ENCODE data around the gene HOXB6.
A peak's percentile ranks its signal among the peaks of the same experiment; 100 is the strongest.

HOXB6 gene

DNA sequence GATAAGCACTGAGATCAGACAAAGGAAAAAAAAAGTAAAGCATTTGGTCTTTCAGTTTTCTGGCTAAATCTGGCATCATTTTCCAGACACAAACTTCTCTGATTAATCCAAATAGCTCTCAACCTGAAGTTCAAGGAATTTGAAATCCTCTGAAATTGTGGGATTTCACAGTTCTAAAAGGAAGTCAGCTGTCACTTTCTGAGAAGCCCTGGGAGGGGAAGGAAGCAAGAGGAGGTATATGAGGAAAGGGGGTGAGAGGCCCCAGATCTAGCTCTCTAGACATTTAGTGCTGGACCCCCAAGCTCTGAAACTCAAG is 38.9 kb upstream of the HOXB6 start:
- Histone ChIP-seq H3K14ac (ENCODE audit: low read length) (no peak overlapping the region), H3K36me3 (replicated peaks in 1 of 2; ENCODE audit: control insufficient read depth in 2 of 2, insufficient read depth in 2 of 2, low read length in 2 of 2) (no peaks in the 10 kb centered on the region), H3K18ac (ENCODE audit: low read length) (no peak overlapping the region), H3K4me1 (ENCODE audit: control insufficient read depth in 2 of 2, insufficient read depth in 1 of 2, low read depth in 1 of 2, low read length in 2 of 2) (no peaks in the 10 kb centered on the region), H2BK15ac (ENCODE audit: low read length) (no peak overlapping the region), H2AFZ (ENCODE audit: low read length) (no peak overlapping the region), H3K27me3 (ENCODE audit: control insufficient read depth in 3 of 3, insufficient read depth in 3 of 3, low read depth in 1 of 3, low read length in 3 of 3) (peaks cover 59 to 100% (median 100%) of the 10 kb centered on the region in 3 experiments), H3K4me3 (ENCODE audit: low read length in 2 of 2) (no peak overlapping the region), H3K23ac (ENCODE audit: low read depth, low read length, poor library complexity) (no peak overlapping the region), H3K4ac (ENCODE audit: low read length) (no peak overlapping the region), H3K27ac (replicated peaks; ENCODE audit: low read length) (no peak overlapping the region), H2BK120ac (ENCODE audit: low read depth, low read length) (no peak overlapping the region), H4K91ac (ENCODE audit: low read depth, low read length, poor library complexity) (no peak overlapping the region), H3K79me1 (ENCODE audit: low read depth, low read length) (no peaks in the 10 kb centered on the region), H3K9ac (ENCODE audit: low read depth, low read length, poor library complexity) (no peak overlapping the region), H3K4me2 (ENCODE audit: insufficient read depth, low read length, poor library complexity, severe bottlenecking) (no peak overlapping the region), H2BK12ac (ENCODE audit: low read length) (no peak overlapping the region), H4K8ac (ENCODE audit: low read depth, low read length) (no peak overlapping the region), H2AK5ac (ENCODE audit: low read depth, low read length) (no peak overlapping the region), H2BK5ac (ENCODE audit: low read length) (no peak overlapping the region), H3K9me3 (replicated peaks in 1 of 2; ENCODE audit: control insufficient read depth in 2 of 2, insufficient read depth in 1 of 2, low read depth in 1 of 2, low read length in 2 of 2) (peaks cover 2 to 3% of the 10 kb centered on the region in 2 donors)
- DNase-seq (ENCODE audit: low spot score) = no peak

DNA sequence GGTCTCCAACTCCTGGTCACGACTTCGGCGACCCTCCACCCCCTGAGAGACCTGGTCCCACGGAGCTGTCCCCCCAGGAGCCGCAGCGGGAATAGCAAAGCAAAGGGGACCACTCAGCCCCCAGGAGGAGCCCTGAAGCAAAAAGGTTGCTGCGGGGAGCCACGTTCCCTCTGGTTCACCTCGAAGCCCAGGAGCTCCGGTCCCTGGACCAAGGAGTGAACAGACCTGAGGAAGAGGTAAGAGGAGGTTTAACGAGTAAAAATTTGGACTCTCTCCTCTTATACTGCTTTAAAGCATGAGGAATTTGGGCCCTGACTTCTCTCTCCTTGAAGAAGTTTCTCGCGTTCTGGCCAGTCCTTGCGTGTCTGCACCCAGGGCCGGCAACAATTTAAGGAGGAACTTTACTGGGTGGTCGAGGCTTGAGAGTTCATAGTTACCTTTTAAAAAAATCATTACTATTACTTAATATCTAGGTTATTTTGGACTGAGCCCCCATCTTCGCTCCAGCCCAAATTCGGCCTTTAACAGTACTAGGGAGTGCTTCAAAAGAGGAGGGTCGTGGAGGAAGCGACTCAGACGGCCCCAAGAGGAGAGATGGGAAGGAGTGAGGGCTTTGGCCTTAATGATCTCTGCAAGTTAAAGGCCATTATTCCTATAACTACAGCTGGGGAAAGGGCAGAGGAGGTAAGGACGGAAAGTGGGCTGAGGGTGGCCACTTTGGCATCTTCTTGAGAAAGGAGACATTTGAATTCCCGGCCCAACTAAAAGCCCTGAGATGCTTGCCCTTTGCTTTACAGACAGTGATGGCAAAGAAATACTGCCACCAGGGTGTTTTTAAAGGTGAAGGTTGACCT is 38.3 kb upstream of the HOXB6 start:
- no peak for DNase-seq (ENCODE audit: low spot score)
- no peak overlapping the region for H3K4ac ChIP-seq (ENCODE audit: low read length)
- no peak overlapping the region for H3K4me2 ChIP-seq (ENCODE audit: insufficient read depth, low read length, poor library complexity, severe bottlenecking)
- H3K9me3 ChIP-seq (replicated peaks in 1 of 2; ENCODE audit: control insufficient read depth in 2 of 2, insufficient read depth in 1 of 2, low read depth in 1 of 2, low read length in 2 of 2) = peaks cover 2 to 3% of the 10 kb centered on the region in 2 donors
- H4K8ac ChIP-seq (ENCODE audit: low read depth, low read length) = no peak overlapping the region
- H4K91ac ChIP-seq (ENCODE audit: low read depth, low read length, poor library complexity) = no peak overlapping the region
- H3K4me3 ChIP-seq (ENCODE audit: low read length in 2 of 2) = no peak overlapping the region
- H3K14ac ChIP-seq (ENCODE audit: low read length) = no peak overlapping the region
- no peak overlapping the region for H2BK120ac ChIP-seq (ENCODE audit: low read depth, low read length)
- no peak overlapping the region for H2BK15ac ChIP-seq (ENCODE audit: low read length)
- no peak overlapping the region for H3K27ac ChIP-seq (replicated peaks; ENCODE audit: low read length)
- H3K18ac ChIP-seq (ENCODE audit: low read length) = no peak overlapping the region
- no peaks in the 10 kb centered on the region for H3K36me3 ChIP-seq (replicated peaks in 1 of 2; ENCODE audit: control insufficient read depth in 2 of 2, insufficient read depth in 2 of 2, low read length in 2 of 2)
- H3K4me1 ChIP-seq (ENCODE audit: control insufficient read depth in 2 of 2, insufficient read depth in 1 of 2, low read depth in 1 of 2, low read length in 2 of 2) = no peaks in the 10 kb centered on the region
- H2AK5ac ChIP-seq (ENCODE audit: low read depth, low read length) = no peak overlapping the region
- H2AFZ ChIP-seq (ENCODE audit: low read length) = no peak overlapping the region
- H3K9ac ChIP-seq (ENCODE audit: low read depth, low read length, poor library complexity) = no peak overlapping the region
- H2BK5ac ChIP-seq (ENCODE audit: low read length) = no peak overlapping the region
- H3K79me1 ChIP-seq (ENCODE audit: low read depth, low read length) = no peaks in the 10 kb centered on the region
- no peak overlapping the region for H2BK12ac ChIP-seq (ENCODE audit: low read length)
- WGBS, 2 donors (ENCODE audit: extremely low coverage in 2 of 2, insufficient read length in 2 of 2, insufficient replicate concordance in 1 of 2) = no CpG with 5 or more reads among the region's 23 CpGs
- H3K23ac ChIP-seq (ENCODE audit: low read depth, low read length, poor library complexity) = peak overlapping the region; percentile 44
- H3K27me3 ChIP-seq (ENCODE audit: control insufficient read depth in 3 of 3, insufficient read depth in 3 of 3, low read depth in 1 of 3, low read length in 3 of 3) = peaks cover 61 to 100% (median 100%) of the 10 kb centered on the region in 3 experiments

DNA sequence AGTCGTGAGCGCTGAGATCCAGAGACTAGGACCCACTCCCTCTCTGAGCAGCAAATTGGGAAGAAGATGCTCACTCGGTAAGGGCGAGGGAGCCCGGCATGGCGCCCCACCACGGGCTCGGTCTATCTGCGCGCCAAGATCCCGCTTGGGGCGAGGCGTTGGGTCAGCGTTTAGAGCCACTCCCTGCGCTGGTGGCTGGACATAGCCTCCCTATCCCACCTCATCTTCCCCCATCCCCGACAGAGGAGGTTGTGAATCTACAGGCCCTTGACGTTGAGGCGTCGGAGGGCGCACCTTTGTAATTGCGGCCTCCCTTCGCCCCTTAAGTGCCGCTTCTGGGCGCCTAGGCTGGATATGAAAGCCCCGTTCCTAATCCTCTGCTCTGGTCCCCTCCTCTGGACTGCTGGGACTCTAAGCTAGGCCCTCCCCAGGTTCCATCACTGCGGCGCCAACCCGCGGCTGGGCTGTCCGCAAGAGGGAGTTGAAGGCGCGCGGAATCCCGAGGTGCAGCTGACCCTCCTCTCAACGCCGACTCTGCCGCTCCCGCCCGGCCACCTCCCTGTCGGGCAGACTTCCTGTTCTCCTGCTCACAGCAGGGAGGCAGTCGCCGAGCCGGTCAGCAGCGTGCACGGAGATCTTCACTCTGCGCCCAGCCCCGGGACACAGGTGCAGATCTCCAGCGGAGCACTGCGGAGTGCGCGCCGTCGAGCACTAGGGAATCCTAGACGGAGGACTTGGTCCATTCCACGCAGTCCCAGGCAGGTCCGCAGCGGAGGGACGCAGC is 37.5 kb upstream of the HOXB6 start:
- no peak for DNase-seq (ENCODE audit: low spot score)
- Histone ChIP-seq H3K14ac (ENCODE audit: low read length) (no peak overlapping the region), H3K27me3 (ENCODE audit: control insufficient read depth in 3 of 3, insufficient read depth in 3 of 3, low read depth in 1 of 3, low read length in 3 of 3) (peaks cover 60 to 100% (median 100%) of the 10 kb centered on the region in 3 experiments), H4K8ac (ENCODE audit: low read depth, low read length) (no peak overlapping the region), H2AK5ac (ENCODE audit: low read depth, low read length) (no peak overlapping the region), H3K27ac (replicated peaks; ENCODE audit: low read length) (no peak overlapping the region), H2BK12ac (ENCODE audit: low read length) (no peak overlapping the region), H3K18ac (ENCODE audit: low read length) (no peak overlapping the region), H3K23ac (ENCODE audit: low read depth, low read length, poor library complexity) (peak overlapping the region; percentile 44), H2BK15ac (ENCODE audit: low read length) (no peak overlapping the region), H3K4me2 (ENCODE audit: insufficient read depth, low read length, poor library complexity, severe bottlenecking) (no peak overlapping the region), H3K4me1 (ENCODE audit: control insufficient read depth in 2 of 2, insufficient read depth in 1 of 2, low read depth in 1 of 2, low read length in 2 of 2) (no peaks in the 10 kb centered on the region), H3K36me3 (replicated peaks in 1 of 2; ENCODE audit: control insufficient read depth in 2 of 2, insufficient read depth in 2 of 2, low read length in 2 of 2) (no peaks in the 10 kb centered on the region), H3K4ac (ENCODE audit: low read length) (no peak overlapping the region), H2BK120ac (ENCODE audit: low read depth, low read length) (no peak overlapping the region), H3K4me3 (ENCODE audit: low read length in 2 of 2) (no peak overlapping the region), H3K9me3 (replicated peaks in 1 of 2; ENCODE audit: control insufficient read depth in 2 of 2, insufficient read depth in 1 of 2, low read depth in 1 of 2, low read length in 2 of 2) (peaks cover 2 to 3% of the 10 kb centered on the region in 2 donors), H3K79me1 (ENCODE audit: low read depth, low read length) (no peaks in the 10 kb centered on the region), H3K9ac (ENCODE audit: low read depth, low read length, poor library complexity) (no peak overlapping the region), H2AFZ (ENCODE audit: low read length) (no peak overlapping the region), H4K91ac (ENCODE audit: low read depth, low read length, poor library complexity) (no peak overlapping the region), H2BK5ac (ENCODE audit: low read length) (no peak overlapping the region)
- no CpG with 5 or more reads among the region's 58 CpGs for WGBS, 2 donors (ENCODE audit: extremely low coverage in 2 of 2, insufficient read length in 2 of 2, insufficient replicate concordance in 1 of 2)

DNA sequence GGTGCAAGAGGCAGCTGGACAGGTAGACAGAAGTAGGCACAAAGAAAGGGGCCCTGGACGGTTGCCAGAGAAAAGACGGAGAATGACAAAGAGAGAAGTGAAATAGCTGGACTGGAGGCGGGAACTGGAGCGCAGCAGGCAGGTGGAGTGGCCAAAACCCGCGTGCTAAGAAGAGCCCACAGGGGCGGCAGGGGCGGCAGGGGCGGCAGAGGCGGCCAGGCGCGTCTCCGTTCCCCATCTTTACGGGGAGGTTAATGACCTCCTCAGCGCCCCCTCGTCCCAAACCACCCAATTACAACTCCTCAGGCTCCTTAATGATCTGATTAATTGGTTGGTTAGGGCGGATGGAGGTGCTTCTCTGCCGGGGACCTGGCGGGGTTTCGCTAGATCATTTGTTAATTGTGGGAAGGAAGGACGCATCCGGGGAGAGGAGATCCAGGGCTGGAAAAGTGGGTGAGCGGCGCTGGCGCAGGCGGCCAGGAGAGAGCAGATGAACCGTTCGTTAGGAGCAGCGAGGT is 36.8 kb upstream of the HOXB6 start:
- DNase-seq (ENCODE audit: low spot score) = no peak
- no peak overlapping the region for H3K14ac ChIP-seq (ENCODE audit: low read length)
- H4K91ac ChIP-seq (ENCODE audit: low read depth, low read length, poor library complexity) = no peak overlapping the region
- no peak overlapping the region for H3K4me2 ChIP-seq (ENCODE audit: insufficient read depth, low read length, poor library complexity, severe bottlenecking)
- H2BK120ac ChIP-seq (ENCODE audit: low read depth, low read length) = no peak overlapping the region
- no peaks in the 10 kb centered on the region for H3K36me3 ChIP-seq (replicated peaks in 1 of 2; ENCODE audit: control insufficient read depth in 2 of 2, insufficient read depth in 2 of 2, low read length in 2 of 2)
- no peaks in the 10 kb centered on the region for H3K4me1 ChIP-seq (ENCODE audit: control insufficient read depth in 2 of 2, insufficient read depth in 1 of 2, low read depth in 1 of 2, low read length in 2 of 2)
- WGBS, 2 donors (ENCODE audit: extremely low coverage in 2 of 2, insufficient read length in 2 of 2, insufficient replicate concordance in 1 of 2) = no CpG with 5 or more reads among the region's 29 CpGs
- peaks cover 2 to 3% of the 10 kb centered on the region in 2 donors for H3K9me3 ChIP-seq (replicated peaks in 1 of 2; ENCODE audit: control insufficient read depth in 2 of 2, insufficient read depth in 1 of 2, low read depth in 1 of 2, low read length in 2 of 2)
- H3K4ac ChIP-seq (ENCODE audit: low read length) = no peak overlapping the region
- H3K27me3 ChIP-seq (ENCODE audit: control insufficient read depth in 3 of 3, insufficient read depth in 3 of 3, low read depth in 1 of 3, low read length in 3 of 3) = peaks cover 57 to 100% (median 100%) of the 10 kb centered on the region in 3 experiments
- H3K9ac ChIP-seq (ENCODE audit: low read depth, low read length, poor library complexity) = no peak overlapping the region
- H4K8ac ChIP-seq (ENCODE audit: low read depth, low read length) = no peak overlapping the region
- H2BK12ac ChIP-seq (ENCODE audit: low read length) = no peak overlapping the region
- H3K27ac ChIP-seq (replicated peaks; ENCODE audit: low read length) = no peak overlapping the region
- no peak overlapping the region for H3K23ac ChIP-seq (ENCODE audit: low read depth, low read length, poor library complexity)
- no peak overlapping the region for H2AK5ac ChIP-seq (ENCODE audit: low read depth, low read length)
- no peak overlapping the region for H2BK5ac ChIP-seq (ENCODE audit: low read length)
- no peaks in the 10 kb centered on the region for H3K79me1 ChIP-seq (ENCODE audit: low read depth, low read length)
- H2BK15ac ChIP-seq (ENCODE audit: low read length) = no peak overlapping the region
- H3K4me3 ChIP-seq (ENCODE audit: low read length in 2 of 2) = no peak overlapping the region
- no peak overlapping the region for H2AFZ ChIP-seq (ENCODE audit: low read length)
- H3K18ac ChIP-seq (ENCODE audit: low read length) = no peak overlapping the region

Measured in neuronal stem cell (in vitro differentiated cells).